Endothelial cell (in vitro differentiated cells): ENCODE data around the gene COL4A6. TPM values are rescaled to one million over a fixed set of nuclear protein-coding genes. Genes with fewer than 3 reads are reported as not detected.
A peak's percentile ranks its signal among the peaks of the same experiment; 100 is the strongest.

ENCODE experiments used
- DNase-seq: peaks from one replicate; pipeline ENCODE4 v3.0.0; 2021; ENCODE audit warnings: low spot score
- H3K27ac Mint-ChIP-seq: one replicate; pipeline ENCODE4 v1.8.0; 2021; ENCODE audit warnings: mixed read lengths, inconsistent platforms; ENCODE audit not compliant: unreplicated experiment
- H3K27me3 Mint-ChIP-seq: one replicate; pipeline ENCODE4 v1.8.0; 2021; ENCODE audit warnings: mild to moderate bottlenecking, moderate library complexity, mixed read lengths, inconsistent platforms; ENCODE audit not compliant: unreplicated experiment
- H3K36me3 Mint-ChIP-seq: one replicate; pipeline ENCODE4 v1.8.0; 2021; ENCODE audit warnings: mild to moderate bottlenecking, low read depth, mixed read lengths, inconsistent platforms; ENCODE audit not compliant: unreplicated experiment
- H3K4me1 Mint-ChIP-seq: one replicate; pipeline ENCODE4 v1.8.0; 2021; ENCODE audit warnings: mild to moderate bottlenecking, mixed read lengths, inconsistent platforms; ENCODE audit not compliant: unreplicated experiment
- H3K4me3 Mint-ChIP-seq: one replicate; pipeline ENCODE4 v1.8.0; 2021; ENCODE audit warnings: mild to moderate bottlenecking, mixed read lengths, inconsistent platforms; ENCODE audit not compliant: unreplicated experiment
- H3K9me3 Mint-ChIP-seq: one replicate; pipeline ENCODE4 v1.8.0; 2021; ENCODE audit warnings: mixed read lengths, inconsistent platforms; ENCODE audit not compliant: unreplicated experiment
- total RNA-seq: library from RNA; stranded (reverse); fragmentation: NEBNext Ultra II Directional; extraction: Animal tissue kit (Norgen Biotek cat#: 25700); gene quantifications from one replicate; pipeline ENCODE4 v1.2.1, GENCODE V29; 2021; ENCODE audit not compliant: unreplicated experiment
- TF ChIP-seq, protein P1 (sequence below): fragments of 200-600 bp; sonication (generic); IDR thresholded peaks from one replicate; pipeline ENCODE4 v1.5.0; 2021; ENCODE audit warnings: antibody characterized with exemption; ENCODE audit not compliant: unreplicated experiment

Gene COL4A6
- total RNA-seq, 1 donor from 2014 or later: 10.5 TPM

DNA sequence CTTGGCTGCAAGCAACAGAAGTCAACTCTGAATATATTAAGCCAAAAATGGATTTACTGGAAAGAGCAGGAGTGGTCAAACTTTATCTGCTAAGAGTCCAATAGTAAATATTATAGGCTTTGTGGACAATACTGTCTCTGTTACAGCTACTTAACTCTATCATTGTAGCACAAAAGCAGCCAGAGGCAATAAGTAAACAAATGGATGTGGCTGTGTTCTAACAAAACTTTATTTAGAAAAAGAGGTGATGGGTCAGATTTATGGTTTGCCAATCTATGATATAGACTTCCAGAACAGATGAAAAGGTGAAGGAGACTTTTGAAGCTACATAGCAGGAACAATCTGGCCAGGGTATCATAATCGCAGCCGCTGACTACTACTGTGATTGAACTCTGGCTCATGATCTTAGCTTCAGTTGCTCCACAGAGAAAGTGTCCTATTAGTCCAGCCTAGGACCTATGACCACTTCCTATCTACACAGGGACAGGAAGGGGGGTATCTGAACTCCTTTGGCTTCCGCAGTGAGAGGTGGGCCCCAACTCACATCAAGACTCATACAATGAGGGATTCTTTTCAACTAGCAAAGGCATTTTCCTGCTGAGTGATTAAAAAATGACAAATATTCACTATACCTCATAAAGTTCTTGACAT lies 191.8 kb downstream of the COL4A6 start:
- TF ChIP-seq, protein P1, sequence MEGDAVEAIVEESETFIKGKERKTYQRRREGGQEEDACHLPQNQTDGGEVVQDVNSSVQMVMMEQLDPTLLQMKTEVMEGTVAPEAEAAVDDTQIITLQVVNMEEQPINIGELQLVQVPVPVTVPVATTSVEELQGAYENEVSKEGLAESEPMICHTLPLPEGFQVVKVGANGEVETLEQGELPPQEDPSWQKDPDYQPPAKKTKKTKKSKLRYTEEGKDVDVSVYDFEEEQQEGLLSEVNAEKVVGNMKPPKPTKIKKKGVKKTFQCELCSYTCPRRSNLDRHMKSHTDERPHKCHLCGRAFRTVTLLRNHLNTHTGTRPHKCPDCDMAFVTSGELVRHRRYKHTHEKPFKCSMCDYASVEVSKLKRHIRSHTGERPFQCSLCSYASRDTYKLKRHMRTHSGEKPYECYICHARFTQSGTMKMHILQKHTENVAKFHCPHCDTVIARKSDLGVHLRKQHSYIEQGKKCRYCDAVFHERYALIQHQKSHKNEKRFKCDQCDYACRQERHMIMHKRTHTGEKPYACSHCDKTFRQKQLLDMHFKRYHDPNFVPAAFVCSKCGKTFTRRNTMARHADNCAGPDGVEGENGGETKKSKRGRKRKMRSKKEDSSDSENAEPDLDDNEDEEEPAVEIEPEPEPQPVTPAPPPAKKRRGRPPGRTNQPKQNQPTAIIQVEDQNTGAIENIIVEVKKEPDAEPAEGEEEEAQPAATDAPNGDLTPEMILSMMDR: no peak
- DNase-seq: no peak
- H3K4me1 Mint-ChIP-seq: no peaks in the 10 kb centered on the region
- H3K27me3 Mint-ChIP-seq: no peaks in the 10 kb centered on the region
- H3K4me3 Mint-ChIP-seq: no peak overlapping the region
- H3K36me3 Mint-ChIP-seq: no peaks in the 10 kb centered on the region
- no peak overlapping the region for H3K27ac Mint-ChIP-seq
- H3K9me3 Mint-ChIP-seq: no peaks in the 10 kb centered on the region

DNA sequence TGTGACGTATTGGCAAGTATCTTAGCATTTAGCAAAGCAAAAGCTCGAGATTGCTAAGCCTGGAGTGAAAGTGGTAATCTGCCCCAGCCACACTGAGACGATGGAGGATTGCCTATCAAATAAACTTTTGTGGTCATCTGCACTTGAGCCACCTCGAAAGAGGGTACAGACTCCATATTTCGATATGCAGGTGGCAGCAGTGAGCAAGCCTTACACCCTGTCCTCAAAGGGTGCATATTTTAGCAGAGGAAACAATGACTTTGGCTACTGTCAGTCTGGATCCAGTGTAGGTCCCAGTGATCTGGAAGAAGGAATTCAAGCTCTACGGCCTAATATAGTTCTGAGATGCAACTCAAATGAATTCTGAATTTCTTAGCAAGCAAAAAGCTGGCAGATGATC lies 192.8 kb downstream of the COL4A6 start:
- Mint-ChIP-seq H3K27ac (no peak overlapping the region), H3K36me3 (no peaks in the 10 kb centered on the region), H3K27me3 (no peaks in the 10 kb centered on the region), H3K9me3 (no peaks in the 10 kb centered on the region), H3K4me1 (no peaks in the 10 kb centered on the region), H3K4me3 (no peak overlapping the region)
- DNase-seq: no peak
- TF ChIP-seq, protein P1: no peak

DNA sequence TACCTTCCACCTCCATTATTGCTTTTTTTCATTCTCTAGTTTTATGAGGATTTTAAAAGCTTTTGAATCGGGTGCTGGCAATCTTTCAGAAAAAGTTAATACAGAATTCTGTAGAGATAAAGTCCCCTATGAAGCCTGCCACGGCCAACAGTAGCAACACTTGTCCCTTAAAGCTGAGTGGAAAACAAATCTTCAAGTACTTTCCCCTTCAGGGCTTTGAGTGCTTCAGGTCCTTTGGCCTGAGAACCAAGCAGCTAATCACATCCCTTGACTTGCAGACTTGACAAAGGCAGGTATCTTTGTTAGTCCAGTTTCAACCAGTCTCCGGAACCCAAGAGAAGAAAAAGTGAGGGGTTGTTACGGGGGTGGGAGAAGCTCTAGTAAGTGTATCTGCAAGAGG lies 202.2 kb downstream of the COL4A6 start:
- no peak for DNase-seq
- TF ChIP-seq, protein P1: no peak
- H3K36me3 Mint-ChIP-seq: no peaks in the 10 kb centered on the region
- no peaks in the 10 kb centered on the region for H3K27me3 Mint-ChIP-seq
- H3K9me3 Mint-ChIP-seq: no peaks in the 10 kb centered on the region
- H3K4me3 Mint-ChIP-seq: no peak overlapping the region
- no peak overlapping the region for H3K27ac Mint-ChIP-seq
- H3K4me1 Mint-ChIP-seq: peaks cover 5% of the 10 kb centered on the region

DNA sequence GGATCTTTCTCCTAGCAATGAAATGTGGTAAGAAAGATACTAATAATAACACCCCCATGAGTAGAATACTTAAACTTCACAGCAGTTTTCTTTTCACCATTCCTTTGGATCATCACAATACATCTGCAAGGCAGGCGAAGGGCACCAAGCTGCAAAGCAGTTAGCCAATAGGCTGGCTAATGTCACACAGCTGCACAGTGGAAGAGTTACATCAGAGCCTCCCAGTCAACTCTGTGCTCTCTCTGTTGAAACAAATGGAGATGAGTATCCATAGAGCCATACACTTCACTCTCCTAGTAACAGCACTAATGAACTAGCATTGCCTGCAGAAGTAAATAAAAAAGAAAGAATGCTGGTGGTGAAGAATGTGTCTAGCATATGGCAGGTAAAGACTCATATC lies 207.6 kb downstream of the COL4A6 start:
- Mint-ChIP-seq H3K36me3 (no peaks in the 10 kb centered on the region), H3K27ac (no peak overlapping the region), H3K4me3 (no peak overlapping the region), H3K9me3 (no peaks in the 10 kb centered on the region), H3K27me3 (peaks cover 2% of the 10 kb centered on the region), H3K4me1 (peaks cover 5% of the 10 kb centered on the region)
- no peak for DNase-seq
- TF ChIP-seq, protein P1: no peak

DNA sequence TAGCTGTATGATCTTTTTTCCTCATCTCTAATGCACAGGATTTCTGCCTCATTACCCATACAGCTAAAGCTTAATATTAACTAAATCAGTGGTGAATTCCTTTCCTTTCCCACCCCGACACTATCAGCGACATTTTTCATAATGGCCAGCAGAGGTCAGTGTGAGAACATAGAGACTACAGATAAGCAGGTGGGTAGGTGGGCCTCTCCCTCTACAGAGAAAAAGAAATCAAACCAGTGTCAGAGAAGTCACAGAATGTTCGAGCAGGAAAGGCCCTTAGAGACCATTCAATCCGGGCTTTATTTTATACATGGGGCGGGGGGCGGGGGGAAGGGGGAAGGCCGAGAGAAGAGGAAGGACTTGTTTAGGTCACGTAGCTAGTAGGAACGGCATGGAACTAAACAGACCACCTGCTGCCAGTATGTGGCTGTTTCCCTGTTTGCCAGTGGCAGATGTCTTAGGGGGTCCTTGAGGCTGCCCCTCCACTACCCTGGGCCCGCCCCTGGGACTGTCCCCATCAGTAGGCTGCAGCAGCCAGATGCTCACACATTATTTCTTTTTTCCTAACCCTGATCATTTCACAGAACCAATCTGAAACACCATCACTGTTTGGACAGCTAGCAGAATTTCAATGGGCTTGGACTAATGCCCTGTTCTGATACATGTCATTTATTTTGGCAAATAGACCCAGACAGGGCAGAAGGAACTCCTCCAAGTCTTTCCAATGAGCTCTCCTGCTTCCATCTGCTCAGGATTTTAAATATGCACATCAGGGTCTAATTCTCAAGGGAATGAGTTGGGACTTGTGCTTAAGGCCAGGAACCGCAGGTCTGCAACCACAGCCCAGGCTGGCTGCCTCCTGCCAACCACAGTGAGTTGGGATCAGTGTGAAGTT lies 213.2 kb downstream of the COL4A6 start:
- TF ChIP-seq, protein P1: peak; percentile 59
- no peaks in the 10 kb centered on the region for H3K9me3 Mint-ChIP-seq
- H3K4me3 Mint-ChIP-seq: no peak overlapping the region
- H3K27me3 Mint-ChIP-seq: peaks cover 2% of the 10 kb centered on the region
- H3K36me3 Mint-ChIP-seq: no peaks in the 10 kb centered on the region
- H3K27ac Mint-ChIP-seq: no peak overlapping the region
- peak; percentile 10 for DNase-seq
- no peaks in the 10 kb centered on the region for H3K4me1 Mint-ChIP-seq
